Body of pancreas (tissue), 4 donors: ENCODE measurements around the gene CACNA2D4.

ENCODE experiments used
- POLR2A ChIP-seq, 3 donors: fragments of 450-650 bp; IDR thresholded peaks; one replicate each; pipeline ENCODE4 v1.6.1; 2016; ENCODE audit warnings: antibody characterized with exemption in 3 of 3, mild to moderate bottlenecking in 2 of 3
- TF ChIP-seq, protein P1 (sequence below), 7 experiments: fragments of 450-650 bp in 4 of 7; fragments of 200-600 bp in 3 of 7; sonication (generic) in 3 of 7; IDR thresholded peaks; one replicate each; pipeline ENCODE4 v1.5.1; 2016 to 2019; ENCODE audit warnings: antibody characterized with exemption in 7 of 7

DNA sequence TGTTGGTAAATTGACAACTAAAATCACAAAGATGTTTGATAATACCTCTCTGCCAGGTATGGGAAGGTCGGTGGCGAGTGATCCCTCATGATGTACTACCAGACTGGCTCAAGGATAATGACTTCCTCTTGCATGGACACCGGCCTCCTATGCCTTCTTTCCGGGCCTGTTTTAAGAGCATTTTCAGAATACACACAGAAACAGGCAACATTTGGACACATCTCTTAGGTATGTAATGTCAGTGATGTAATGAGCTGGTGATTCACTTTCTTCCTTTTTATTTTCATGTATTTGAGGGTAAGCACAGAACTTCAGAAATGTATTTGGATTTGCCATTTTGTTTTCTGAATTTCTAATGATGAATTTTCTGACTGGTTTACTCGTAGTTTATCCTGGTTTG lies 140.7 kb downstream of the CACNA2D4 start:
- TF ChIP-seq, protein P1, sequence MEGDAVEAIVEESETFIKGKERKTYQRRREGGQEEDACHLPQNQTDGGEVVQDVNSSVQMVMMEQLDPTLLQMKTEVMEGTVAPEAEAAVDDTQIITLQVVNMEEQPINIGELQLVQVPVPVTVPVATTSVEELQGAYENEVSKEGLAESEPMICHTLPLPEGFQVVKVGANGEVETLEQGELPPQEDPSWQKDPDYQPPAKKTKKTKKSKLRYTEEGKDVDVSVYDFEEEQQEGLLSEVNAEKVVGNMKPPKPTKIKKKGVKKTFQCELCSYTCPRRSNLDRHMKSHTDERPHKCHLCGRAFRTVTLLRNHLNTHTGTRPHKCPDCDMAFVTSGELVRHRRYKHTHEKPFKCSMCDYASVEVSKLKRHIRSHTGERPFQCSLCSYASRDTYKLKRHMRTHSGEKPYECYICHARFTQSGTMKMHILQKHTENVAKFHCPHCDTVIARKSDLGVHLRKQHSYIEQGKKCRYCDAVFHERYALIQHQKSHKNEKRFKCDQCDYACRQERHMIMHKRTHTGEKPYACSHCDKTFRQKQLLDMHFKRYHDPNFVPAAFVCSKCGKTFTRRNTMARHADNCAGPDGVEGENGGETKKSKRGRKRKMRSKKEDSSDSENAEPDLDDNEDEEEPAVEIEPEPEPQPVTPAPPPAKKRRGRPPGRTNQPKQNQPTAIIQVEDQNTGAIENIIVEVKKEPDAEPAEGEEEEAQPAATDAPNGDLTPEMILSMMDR (IDR thresholded peaks at IDR 0.05), result no peak
- no peak for TF ChIP-seq POLR2A (IDR thresholded peaks at IDR 0.05)
